NCI-H2107 treated with DMSO at 0.1 percent for 48 hours (cell line): ENCODE results near the gene ABI3.

Experiments used
- DNase-seq: peaks from one replicate; lab custom pipeline; 2025; ENCODE audit not compliant: unreplicated experiment; lab: John Stamatoyannopoulos, UW

ABI3 gene

DNA sequence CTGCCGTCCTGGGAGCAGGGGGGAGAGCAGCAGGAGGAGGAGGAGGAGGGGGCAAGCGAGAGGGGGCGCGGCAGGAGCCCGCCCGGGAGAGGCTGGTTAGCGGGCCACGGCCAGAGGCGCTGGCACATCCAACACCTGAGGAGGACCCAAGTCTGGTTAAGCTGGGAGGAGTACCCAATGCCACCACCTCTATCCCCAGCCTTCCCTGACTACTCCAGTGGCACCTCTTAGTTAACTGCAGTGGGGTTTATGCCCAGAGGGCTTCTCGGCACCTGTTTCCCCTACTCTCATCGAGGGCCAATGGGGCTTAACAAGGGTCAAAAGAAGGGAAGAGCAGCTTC is 14.5 kb downstream of the ABI3 start:
- DNase-seq = no peak

- no peak for DNase-seq
Measured at GRCh38 chr17:49225554-49226236, 15.2 kb downstream of the ABI3 start.

DNA sequence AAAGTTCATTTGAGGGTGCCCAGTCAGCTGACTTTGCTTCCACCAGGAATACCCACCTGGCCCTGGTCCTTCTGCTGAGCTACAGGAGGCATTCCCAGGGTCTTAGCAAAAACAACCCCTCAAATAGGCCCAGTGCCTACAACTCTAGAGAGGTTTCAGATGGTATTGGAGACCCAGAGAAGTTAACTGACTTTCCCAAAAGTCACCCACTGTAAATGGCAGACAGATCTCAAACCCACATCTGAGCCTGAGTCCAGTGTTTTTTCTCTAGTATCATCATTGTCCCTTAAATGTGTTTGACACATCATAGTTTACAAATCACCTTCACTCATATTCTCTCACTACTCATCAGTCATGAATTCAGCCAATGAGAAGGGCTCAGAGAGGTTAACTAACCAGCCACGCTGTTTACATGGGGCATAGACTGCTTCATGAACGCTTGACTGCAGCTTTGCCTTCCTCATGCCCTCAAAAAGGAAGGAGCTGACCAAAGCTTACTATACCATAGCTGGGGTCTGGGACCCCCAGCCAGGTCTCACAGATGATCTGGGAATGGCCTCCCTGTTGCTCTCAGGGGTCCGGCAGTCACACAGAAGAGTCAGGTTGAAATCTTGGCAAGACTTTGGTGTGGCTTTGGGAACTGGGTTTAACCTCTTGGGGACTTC is 16.4 kb downstream of the ABI3 start:
- no peak for DNase-seq

DNA sequence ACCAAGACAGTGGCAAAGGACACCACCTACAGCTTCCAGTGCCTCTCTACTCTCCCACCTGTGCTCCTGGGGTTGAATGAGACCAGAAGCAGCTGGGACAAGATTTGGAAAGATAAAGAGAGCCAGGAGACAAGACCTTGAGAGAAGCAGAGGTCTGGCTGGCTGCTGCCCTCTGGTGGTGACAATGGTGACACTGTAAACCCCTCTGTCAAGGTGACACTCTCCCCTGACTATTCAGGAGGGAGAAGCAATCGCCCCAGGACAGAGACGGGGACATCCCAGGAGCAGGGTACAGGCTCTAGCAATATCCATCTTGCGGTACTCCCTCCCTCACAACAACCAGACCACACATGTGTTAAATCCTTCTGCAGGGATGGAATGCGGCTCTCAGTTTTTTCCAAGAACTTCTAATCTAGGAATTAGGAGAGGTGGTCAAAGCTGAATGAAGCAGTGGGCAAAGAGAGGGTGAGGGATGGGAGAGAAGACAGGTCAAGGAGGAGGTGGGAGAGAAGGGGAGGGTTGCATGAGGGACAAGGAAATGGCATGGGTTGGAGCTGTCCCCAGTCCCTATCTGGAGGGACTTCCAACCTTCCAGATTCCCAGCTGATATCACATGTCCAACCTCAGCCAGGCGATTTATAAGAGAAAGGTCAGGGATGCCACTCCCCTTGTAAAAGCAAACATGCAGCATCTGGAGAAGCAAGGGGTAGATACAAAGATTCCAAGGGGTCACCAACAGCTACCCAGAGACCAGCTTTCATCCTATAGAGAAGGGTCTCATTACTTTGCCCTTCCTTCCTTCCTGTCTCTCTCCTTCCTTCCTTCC is 17.1 kb downstream of the ABI3 start:
- DNase-seq = peak; percentile 54

DNA sequence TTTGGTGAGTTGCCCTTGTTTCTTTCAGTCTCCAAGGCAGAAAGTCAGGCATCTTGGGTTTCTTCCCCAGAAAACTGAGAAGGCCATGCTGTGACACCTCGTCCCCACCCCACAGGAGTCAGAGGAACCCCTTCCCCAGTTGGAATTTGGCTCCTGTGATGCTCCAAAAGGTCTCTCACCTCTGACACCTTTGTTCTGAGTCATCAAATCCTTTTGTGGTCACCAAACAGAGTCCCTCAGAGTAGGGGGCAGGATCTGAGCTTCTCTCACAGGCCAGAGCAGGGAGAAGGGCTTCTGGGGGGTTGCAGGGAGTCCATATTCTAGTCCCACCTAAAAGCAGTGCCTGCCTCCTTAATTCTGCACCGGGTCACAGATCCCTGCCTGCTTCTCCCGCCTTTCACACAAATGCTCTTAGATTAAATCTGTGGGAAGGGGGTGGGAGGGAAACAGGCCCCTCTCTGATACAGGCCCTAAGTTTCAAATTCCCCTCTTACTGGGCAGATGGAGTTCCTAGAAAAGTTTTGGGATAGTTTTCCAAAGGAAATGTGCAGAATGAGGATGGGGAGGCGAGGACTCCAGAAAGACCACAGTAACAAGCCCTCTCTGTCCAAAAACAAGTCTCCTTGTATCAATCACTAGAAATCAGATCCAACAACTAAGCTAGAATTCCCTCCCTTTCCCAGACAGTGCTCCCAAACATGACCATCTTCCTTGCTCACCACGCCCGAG is 18.7 kb downstream of the ABI3 start:
- DNase-seq = no peak

DNA sequence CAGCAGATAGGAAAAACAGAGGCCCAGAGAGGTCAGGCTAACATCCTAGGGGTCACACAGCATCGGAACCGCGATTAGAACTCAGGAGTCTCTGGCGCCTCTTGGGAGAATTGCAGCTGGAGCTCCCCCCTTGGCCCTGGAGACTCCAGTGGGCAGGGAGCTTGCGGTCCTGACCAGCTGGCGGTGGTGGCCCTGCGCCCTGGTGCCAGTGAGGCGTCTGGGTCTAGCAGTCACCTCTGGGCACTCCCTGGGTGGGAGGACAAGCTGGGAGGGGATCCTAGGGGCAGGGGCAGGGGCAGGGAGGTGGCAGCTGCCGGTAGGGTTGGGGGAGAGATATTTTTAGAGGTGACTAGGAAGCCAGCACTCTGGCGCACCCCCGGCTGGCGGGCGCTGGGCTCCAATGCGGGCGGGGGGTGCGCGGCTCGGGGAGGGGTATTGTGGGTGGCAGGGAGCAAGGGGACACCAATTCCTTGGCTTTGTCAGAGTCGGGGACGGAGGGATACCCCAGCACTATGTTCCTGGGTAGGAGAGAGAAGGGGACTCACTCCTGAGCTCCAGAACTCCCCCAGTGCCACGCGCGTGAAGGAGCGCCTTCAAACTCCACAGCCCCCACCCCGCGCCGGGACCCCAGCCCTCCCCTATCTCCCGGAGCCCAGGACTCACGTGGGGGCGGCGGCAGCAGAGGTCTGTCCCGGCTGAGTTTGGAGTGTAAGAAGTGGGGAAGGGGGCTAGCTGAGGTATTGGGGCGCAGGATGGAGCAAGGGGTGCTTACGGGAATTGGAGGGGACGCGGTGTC is 19.5 kb downstream of the ABI3 start:
- DNase-seq = no peak

- peak; percentile 13 for DNase-seq
Measured at GRCh38 chr17:49230636-49231562, 20.4 kb downstream of the ABI3 start, which contains the start of gene PHOSPHO1. Gene PHOSPHO1 (minus strand): TSS chr17:49230787. CDS start chr17:49226691, 4,096 bp downstream.

DNA sequence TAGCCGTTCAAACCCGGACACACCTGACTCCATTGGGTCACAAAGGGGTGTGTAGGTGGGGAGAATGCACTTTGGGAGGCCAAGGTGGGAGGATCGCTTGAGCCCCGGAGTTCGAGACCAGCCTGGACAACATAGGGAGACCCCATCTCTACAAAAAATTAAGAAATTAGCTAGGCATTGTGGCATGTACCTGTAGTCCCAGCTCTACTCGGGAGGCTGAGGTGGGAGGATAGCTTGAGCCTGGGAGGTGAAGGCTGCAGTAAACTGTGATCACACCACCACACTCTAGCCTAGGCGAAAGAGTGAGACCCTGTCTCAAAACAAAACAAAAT is 21.0 kb downstream of the ABI3 start:
- no peak for DNase-seq

DNA sequence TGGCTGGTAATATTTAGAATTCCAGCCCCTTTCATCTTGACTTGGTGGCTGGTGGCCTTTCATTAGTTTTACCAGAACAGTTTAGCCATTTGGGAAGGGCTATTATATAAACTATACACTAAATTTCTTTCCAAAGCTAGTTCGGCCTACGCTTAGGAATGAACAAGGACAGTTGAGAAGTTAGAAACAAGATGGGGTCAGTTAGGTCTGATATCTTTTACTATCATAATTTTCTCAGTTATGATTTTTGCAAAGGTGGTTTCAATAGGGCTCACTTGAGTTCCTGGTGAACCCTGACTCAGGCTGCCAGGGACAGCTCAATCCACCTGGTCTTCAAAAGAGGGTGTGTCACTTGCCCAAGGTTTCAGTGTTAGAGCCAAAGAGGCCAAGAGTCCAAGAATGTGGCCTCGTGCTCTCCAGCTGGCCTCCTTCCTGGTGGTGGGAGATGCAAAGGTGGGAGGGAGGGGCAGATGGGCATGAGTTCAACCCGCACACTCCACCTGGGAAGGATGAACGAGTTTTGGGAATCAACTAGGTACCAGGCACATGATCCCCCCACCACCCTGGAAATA is 24.1 kb downstream of the ABI3 start:
- DNase-seq = no peak

GRCh38 chr17:49235896-49236295 is 25.4 kb downstream of the ABI3 start:
- DNase-seq = no peak

- no peak for DNase-seq
Measured at GRCh38 chr17:49239963-49240362, 29.5 kb downstream of the ABI3 start.

GRCh38 chr17:49240619-49241018 is 30.1 kb downstream of the ABI3 start:
- DNase-seq = no peak

DNA sequence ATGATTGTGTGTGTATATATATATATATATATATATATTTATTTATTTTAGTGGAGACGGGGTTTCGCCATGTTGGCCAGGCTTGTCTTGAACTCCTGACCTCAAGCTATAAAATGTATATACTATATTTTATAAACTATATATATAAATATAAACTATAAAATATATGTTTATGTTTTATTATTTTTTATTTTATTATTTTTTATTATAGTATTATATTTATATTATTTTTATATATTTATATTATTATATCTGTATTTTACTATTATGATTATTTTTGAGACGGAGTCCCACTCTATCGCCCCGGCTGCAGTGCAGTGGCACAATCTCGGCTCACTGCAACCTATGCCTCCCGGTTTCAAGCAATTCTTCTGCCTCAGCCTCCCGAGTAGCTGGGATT is 30.5 kb downstream of the ABI3 start:
- DNase-seq = no peak

DNA sequence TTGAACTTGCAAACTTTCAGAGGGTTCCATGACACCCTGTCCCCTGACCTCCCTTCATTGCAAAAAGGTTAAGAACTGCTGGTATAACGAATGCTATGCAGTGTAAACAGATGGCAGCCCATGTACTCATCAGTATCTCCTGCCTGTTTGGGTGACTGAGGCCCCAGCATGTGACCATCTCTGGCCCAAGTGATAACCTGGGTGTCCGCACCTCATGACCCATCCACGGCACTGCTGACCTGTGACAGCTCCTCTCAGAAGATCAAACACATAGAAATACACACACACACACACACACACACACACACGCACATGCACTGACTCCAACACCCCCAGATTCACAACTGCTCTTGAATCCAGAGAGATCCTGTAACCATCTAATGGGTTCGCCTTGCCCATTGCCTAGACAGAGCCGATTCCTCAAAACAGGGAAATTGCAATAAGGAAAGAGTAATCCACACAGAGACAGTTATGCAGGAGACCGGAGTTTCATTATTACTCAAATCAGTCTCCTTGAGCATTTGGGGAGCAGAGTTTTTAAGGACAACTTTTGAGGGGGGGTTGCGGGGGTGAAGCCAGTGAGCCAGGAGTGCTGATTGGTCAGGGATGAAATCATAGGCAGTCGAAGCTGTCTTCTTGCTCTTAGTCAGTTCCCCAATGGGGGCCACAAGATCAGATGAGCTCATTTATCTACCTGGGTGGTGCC is 31.3 kb downstream of the ABI3 start:
- DNase-seq = no peak

DNA sequence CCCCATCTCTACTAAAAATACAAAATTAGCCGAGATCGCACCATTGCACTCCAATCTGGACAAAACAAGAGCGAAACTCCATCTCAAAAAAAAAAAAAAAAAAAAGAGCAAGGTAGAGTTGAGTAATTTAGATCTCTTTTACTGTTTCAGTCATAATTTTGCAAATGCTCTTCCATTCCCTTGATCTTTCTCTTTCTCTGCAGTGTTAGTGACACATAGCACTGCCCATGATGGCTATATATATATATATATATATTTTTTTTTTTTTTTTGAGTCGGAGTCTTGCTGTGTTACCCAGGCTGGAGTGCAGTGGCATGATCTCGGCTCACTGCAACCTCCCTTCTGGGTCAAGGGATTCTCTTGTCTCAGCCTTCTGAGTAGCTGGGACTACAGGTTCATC is 32.3 kb downstream of the ABI3 start:
- DNase-seq = no peak

- no peak for DNase-seq
Measured at GRCh38 chr17:49244839-49245238, 34.3 kb downstream of the ABI3 start.

- DNase-seq = no peak
Measured at GRCh38 chr17:49247944-49248343, 37.4 kb downstream of the ABI3 start.

- no peak for DNase-seq
Measured at GRCh38 chr17:49249292-49249794, 38.8 kb downstream of the ABI3 start.
